ENCODE results near the gene EDA.

Gene EDA

DNA sequence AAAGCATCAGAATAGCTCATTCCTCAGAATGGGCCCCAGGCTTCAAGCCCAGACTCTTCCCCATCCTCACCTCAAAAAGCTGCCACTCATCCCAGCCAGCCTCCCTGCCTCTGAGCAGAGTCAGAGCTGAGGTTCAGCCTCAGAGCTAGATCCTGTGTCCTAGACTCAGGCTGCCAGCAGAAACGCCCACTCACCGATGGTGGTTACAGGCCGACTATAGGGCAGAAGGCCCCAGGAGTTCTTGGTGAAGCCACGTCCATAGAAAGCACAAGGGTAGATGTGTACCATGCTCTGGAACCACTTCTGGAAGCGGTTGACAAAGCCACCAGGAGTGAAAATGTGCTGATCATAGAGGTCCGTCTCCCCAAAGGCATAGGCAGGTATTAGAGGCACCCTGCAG is 426.1 kb downstream of the EDA start:
- no peaks in the 10 kb centered on the region for H3F3A ChIP-seq (ENCODE audit: control insufficient read depth, insufficient read depth)
- no peaks in the 10 kb centered on the region for H3K36me3 ChIP-seq (ENCODE audit: control insufficient read depth, low read length)
- H3K27ac ChIP-seq (ENCODE audit: low read depth, low read length), result no peak overlapping the region
- H3K4me1 ChIP-seq (ENCODE audit: control insufficient read depth, low read length), result no peaks in the 10 kb centered on the region
- H3K79me2 ChIP-seq (ENCODE audit: control insufficient read depth, low read length), result no peaks in the 10 kb centered on the region
- H3K4me3 ChIP-seq (ENCODE audit: low read length), result no peak overlapping the region
- no peaks in the 10 kb centered on the region for H3K27me3 ChIP-seq (ENCODE audit: control insufficient read depth, low read length)
- H3K9me2 ChIP-seq (replicated peaks; ENCODE audit: control insufficient read depth, low read length), result no peaks in the 10 kb centered on the region
- H4K20me1 ChIP-seq (ENCODE audit: control insufficient read depth, insufficient read depth, low read depth, low read length), result no peaks in the 10 kb centered on the region
- no peak overlapping the region for H3K4me2 ChIP-seq (ENCODE audit: low read length)
- TF ChIP-seq EZH2phosphoT487 (IDR thresholded peaks at IDR 0.05; ENCODE audit: borderline replicate concordance, low read length), result no peak
- TF ChIP-seq, protein P1, sequence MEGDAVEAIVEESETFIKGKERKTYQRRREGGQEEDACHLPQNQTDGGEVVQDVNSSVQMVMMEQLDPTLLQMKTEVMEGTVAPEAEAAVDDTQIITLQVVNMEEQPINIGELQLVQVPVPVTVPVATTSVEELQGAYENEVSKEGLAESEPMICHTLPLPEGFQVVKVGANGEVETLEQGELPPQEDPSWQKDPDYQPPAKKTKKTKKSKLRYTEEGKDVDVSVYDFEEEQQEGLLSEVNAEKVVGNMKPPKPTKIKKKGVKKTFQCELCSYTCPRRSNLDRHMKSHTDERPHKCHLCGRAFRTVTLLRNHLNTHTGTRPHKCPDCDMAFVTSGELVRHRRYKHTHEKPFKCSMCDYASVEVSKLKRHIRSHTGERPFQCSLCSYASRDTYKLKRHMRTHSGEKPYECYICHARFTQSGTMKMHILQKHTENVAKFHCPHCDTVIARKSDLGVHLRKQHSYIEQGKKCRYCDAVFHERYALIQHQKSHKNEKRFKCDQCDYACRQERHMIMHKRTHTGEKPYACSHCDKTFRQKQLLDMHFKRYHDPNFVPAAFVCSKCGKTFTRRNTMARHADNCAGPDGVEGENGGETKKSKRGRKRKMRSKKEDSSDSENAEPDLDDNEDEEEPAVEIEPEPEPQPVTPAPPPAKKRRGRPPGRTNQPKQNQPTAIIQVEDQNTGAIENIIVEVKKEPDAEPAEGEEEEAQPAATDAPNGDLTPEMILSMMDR (IDR thresholded peaks at IDR 0.05; ENCODE audit: low read depth, low read length, poor library complexity, severe bottlenecking), result no peak
- H3K9me3 ChIP-seq (ENCODE audit: control insufficient read depth, insufficient read depth, low read length), result no peaks in the 10 kb centered on the region

DNA sequence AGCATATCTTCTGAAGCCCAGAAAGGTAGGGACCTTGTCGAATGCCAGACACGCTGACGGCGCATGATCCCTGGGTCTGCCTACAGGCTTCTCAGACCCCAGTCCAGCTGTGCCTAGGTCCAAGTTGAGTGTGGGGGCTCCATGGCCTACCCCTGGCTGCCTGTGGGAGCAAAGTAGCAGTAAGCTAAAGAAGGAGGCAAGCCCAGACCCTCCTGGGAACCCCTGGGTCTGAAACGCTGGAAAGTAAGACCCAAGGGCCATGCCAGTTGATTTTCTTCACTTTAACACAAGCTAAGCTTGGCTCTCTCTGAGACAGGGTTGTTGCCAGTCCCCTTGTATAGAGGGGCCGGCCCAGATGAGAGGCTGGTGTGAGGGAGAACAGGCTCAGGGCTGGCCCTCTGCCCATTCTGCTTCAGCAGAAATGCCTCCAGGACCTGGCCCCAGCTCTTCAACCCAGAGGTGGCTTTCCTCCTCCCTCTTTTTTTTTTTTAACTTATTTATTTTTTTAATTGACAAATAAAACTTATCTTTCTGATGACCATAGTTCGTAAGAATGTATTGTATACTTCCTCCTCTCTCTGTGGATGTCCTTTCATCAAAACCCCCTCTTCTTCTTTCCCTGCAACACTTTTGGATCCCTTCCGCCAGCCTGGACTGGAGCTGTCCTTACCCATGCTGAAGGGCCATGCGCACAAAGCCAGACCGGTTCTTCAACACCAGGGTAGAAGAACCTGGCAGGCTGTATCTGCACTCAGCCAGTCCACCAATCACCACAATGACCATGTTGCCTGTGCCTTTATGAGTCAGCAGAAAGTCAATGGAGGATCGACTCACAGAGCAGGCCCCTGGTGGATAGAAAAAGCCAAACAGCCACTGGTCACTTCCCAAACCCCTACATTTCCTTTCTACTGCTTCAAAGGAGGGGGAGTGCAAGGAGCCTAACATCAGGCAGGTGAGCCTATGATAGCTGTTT is 426.8 kb downstream of the EDA start:
- H3K27ac ChIP-seq (ENCODE audit: low read depth, low read length), result no peak overlapping the region
- H3K27me3 ChIP-seq (ENCODE audit: control insufficient read depth, low read length), result no peaks in the 10 kb centered on the region
- no peaks in the 10 kb centered on the region for H3K9me2 ChIP-seq (replicated peaks; ENCODE audit: control insufficient read depth, low read length)
- no peaks in the 10 kb centered on the region for H3F3A ChIP-seq (ENCODE audit: control insufficient read depth, insufficient read depth)
- H4K20me1 ChIP-seq (ENCODE audit: control insufficient read depth, insufficient read depth, low read depth, low read length), result no peaks in the 10 kb centered on the region
- no peaks in the 10 kb centered on the region for H3K36me3 ChIP-seq (ENCODE audit: control insufficient read depth, low read length)
- no peak overlapping the region for H3K4me2 ChIP-seq (ENCODE audit: low read length)
- no peaks in the 10 kb centered on the region for H3K9me3 ChIP-seq (ENCODE audit: control insufficient read depth, insufficient read depth, low read length)
- H3K79me2 ChIP-seq (ENCODE audit: control insufficient read depth, low read length), result no peaks in the 10 kb centered on the region
- TF ChIP-seq EZH2phosphoT487 (IDR thresholded peaks at IDR 0.05; ENCODE audit: borderline replicate concordance, low read length), result no peak
- TF ChIP-seq, protein P1 (IDR thresholded peaks at IDR 0.05; ENCODE audit: low read depth, low read length, poor library complexity, severe bottlenecking), result no peak
- H3K4me1 ChIP-seq (ENCODE audit: control insufficient read depth, low read length), result no peaks in the 10 kb centered on the region
- H3K4me3 ChIP-seq (ENCODE audit: low read length), result no peak overlapping the region

DNA sequence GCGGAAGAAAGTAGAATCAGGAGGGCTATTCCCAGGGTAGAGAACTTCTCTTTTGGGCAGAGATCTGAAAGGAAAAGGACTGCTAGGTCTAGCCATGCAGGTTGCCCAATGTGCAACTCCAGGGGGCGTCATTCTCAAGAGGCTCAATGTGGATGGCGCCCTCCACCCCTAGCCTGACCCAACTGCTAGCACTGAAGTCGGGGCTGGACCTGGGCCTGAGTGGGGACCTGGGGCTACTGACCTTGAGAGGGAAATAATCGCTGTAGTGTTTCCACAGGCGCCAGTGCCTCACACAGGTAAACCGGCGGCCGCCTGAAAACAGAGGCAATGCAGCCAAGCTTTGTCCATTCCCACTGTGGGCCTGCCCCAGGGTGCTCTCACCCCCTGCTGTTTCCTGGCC is 427.8 kb downstream of the EDA start:
- Histone ChIP-seq H3K4me3 (ENCODE audit: low read length) (no peak overlapping the region), H3K79me2 (ENCODE audit: control insufficient read depth, low read length) (no peaks in the 10 kb centered on the region), H3K36me3 (ENCODE audit: control insufficient read depth, low read length) (no peaks in the 10 kb centered on the region), H3K9me2 (replicated peaks; ENCODE audit: control insufficient read depth, low read length) (no peaks in the 10 kb centered on the region), H3K9me3 (ENCODE audit: control insufficient read depth, insufficient read depth, low read length) (no peaks in the 10 kb centered on the region), H4K20me1 (ENCODE audit: control insufficient read depth, insufficient read depth, low read depth, low read length) (no peaks in the 10 kb centered on the region), H3K27ac (ENCODE audit: low read depth, low read length) (no peak overlapping the region), H3F3A (ENCODE audit: control insufficient read depth, insufficient read depth) (no peaks in the 10 kb centered on the region), H3K27me3 (ENCODE audit: control insufficient read depth, low read length) (no peaks in the 10 kb centered on the region), H3K4me1 (ENCODE audit: control insufficient read depth, low read length) (no peaks in the 10 kb centered on the region), H3K4me2 (ENCODE audit: low read length) (no peak overlapping the region)
- TF ChIP-seq EZH2phosphoT487 (IDR thresholded peaks at IDR 0.05; ENCODE audit: borderline replicate concordance, low read length), result no peak
- TF ChIP-seq, protein P1 (IDR thresholded peaks at IDR 0.05; ENCODE audit: low read depth, low read length, poor library complexity, severe bottlenecking), result no peak

Measured in DOHH2 (cell line).